ENCODE results near the gene RDH12. TPM values are rescaled to one million over a fixed set of nuclear protein-coding genes. Genes with fewer than 3 reads are reported as not detected.
"Not testable (repeated sequence)": the region's sequence is repeated elsewhere in the genome, so short reads cannot be mapped to it uniquely, and the experiment has no call there.

Gene RDH12
- not detected for polyA plus RNA-seq (2013, experiment 1 of 2)
- polyA plus RNA-seq (2013, experiment 2 of 2): 0.01 TPM

DNA sequence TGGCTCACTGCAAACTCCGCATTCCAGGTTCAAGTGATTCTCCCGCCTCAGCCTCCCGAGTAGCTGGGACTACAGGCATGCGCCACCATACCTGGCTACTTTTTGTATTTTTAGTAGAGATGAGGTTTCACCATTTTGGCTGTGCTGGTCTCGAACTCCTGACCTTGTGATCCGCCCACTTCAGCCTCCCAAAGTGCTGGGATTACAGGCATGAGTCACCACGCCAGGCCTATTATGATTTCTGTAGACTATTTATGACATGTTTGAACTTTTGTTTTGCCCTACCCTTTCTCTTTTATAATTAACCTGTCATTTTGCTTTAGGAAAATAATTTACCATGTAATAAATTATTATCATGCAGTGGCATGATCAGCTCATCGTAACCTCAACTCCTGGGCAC is at the start of gene RDH12:
Gene RDH12 (plus strand): TSS at position 395 of the 400 bp plus-strand sequence. CDS start 20,757 bp downstream, outside the sequence.
- not testable (repeated sequence) for H4K8ac ChIP-seq (ENCODE audit: low read length); H3K79me1 ChIP-seq (replicated peaks; ENCODE audit: low read length, poor library complexity, severe bottlenecking); H2BK12ac ChIP-seq (ENCODE audit: low read length in 2 of 2); H3K18ac ChIP-seq (ENCODE audit: low read depth in 1 of 2, low read length in 2 of 2); H2BK120ac ChIP-seq (ENCODE audit: low read depth, low read length); DNase-seq; H3K4me1 ChIP-seq (ENCODE audit: control insufficient read depth, insufficient read depth, low read depth, low read length); H3K36me3 ChIP-seq (ENCODE audit: control insufficient read depth in 1 of 2, insufficient read depth in 2 of 2, low read depth in 1 of 2, low read length in 2 of 2); H3K4me2 ChIP-seq (ENCODE audit: low read length, poor library complexity, severe bottlenecking); H3K23ac ChIP-seq (ENCODE audit: low read length in 2 of 2); H2BK5ac ChIP-seq (ENCODE audit: low read depth, low read length, poor library complexity, severe bottlenecking); H2AFZ ChIP-seq (ENCODE audit: low read depth, low read length); H2BK15ac ChIP-seq (ENCODE audit: low read depth, poor library complexity, severe bottlenecking); H3K4me3 ChIP-seq (ENCODE audit: insufficient read depth in 1 of 2, low read depth in 1 of 2, low read length in 2 of 2); H3K9me3 ChIP-seq (ENCODE audit: control insufficient read depth, low read length); H3K4ac ChIP-seq (ENCODE audit: low read depth in 1 of 2, low read length in 2 of 2); H3K14ac ChIP-seq (ENCODE audit: low read length in 2 of 2); H3K27me3 ChIP-seq (ENCODE audit: control insufficient read depth in 1 of 2, insufficient read depth in 1 of 2, low read length in 2 of 2); H2AK5ac ChIP-seq (ENCODE audit: low read length, severe bottlenecking); H4K91ac ChIP-seq (ENCODE audit: low read length); H3K27ac ChIP-seq (ENCODE audit: low read length, poor library complexity, severe bottlenecking)
- WGBS: 86% methylated on average over 7 of the region's 8 CpGs
- peak within 1 kb of the TSS; percentile 32 for H3K9ac ChIP-seq (ENCODE audit: low read length)

DNA sequence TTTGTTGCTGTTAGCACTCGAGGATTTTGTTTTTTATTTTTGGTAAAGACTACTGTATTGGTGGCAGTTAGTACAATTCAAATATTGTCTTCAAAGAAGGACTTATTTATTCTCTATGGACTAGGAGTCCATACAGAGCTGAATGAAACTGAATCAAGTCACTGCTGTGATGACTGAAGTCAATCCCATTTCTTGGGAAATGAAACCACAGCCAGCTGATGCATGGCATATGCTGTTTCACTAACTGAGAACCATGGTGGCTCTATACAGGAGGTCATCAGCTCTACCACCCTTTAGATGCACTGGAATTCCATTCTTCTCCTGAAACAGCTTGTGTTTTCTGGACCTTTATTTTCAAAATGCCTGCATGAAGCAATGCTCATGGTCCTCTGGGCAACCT is 49.5 kb upstream of the RDH12 start:
- Histone ChIP-seq H4K8ac (ENCODE audit: low read length) (no peak overlapping the region), H2AFZ (ENCODE audit: low read depth, low read length) (no peak overlapping the region), H3K27me3 (ENCODE audit: control insufficient read depth in 1 of 2, insufficient read depth in 1 of 2, low read length in 2 of 2) (no peaks in the 10 kb centered on the region), H3K79me1 (replicated peaks; ENCODE audit: low read length, poor library complexity, severe bottlenecking) (peaks cover 15% of the 10 kb centered on the region), H3K4ac (ENCODE audit: low read depth in 1 of 2, low read length in 2 of 2) (no peak overlapping the region), H3K27ac (ENCODE audit: low read length, poor library complexity, severe bottlenecking) (no peak overlapping the region), H2BK15ac (ENCODE audit: low read depth, poor library complexity, severe bottlenecking) (no peak overlapping the region), H3K4me2 (ENCODE audit: low read length, poor library complexity, severe bottlenecking) (no peak overlapping the region), H3K36me3 (ENCODE audit: control insufficient read depth in 1 of 2, insufficient read depth in 2 of 2, low read depth in 1 of 2, low read length in 2 of 2) (peaks cover 32 to 94% of the 10 kb centered on the region in 2 experiments), H3K18ac (ENCODE audit: low read depth in 1 of 2, low read length in 2 of 2) (no peak overlapping the region), H3K9me3 (ENCODE audit: control insufficient read depth, low read length) (no peaks in the 10 kb centered on the region), H3K14ac (ENCODE audit: low read length in 2 of 2) (no peak overlapping the region), H3K9ac (ENCODE audit: low read length) (no peak overlapping the region), H2BK120ac (ENCODE audit: low read depth, low read length) (no peak overlapping the region), H2BK5ac (ENCODE audit: low read depth, low read length, poor library complexity, severe bottlenecking) (no peak overlapping the region), H3K4me1 (ENCODE audit: control insufficient read depth, insufficient read depth, low read depth, low read length) (peaks cover 2% of the 10 kb centered on the region), H4K91ac (ENCODE audit: low read length) (no peak overlapping the region), H2AK5ac (ENCODE audit: low read length, severe bottlenecking) (no peak overlapping the region), H3K4me3 (ENCODE audit: insufficient read depth in 1 of 2, low read depth in 1 of 2, low read length in 2 of 2) (no peak overlapping the region), H3K23ac (ENCODE audit: low read length in 2 of 2) (no peak overlapping the region), H2BK12ac (ENCODE audit: low read length in 2 of 2) (no peak overlapping the region)
- DNase-seq: no peak
- WGBS: no CpG with 5 or more reads among the region's 1 CpG

DNA sequence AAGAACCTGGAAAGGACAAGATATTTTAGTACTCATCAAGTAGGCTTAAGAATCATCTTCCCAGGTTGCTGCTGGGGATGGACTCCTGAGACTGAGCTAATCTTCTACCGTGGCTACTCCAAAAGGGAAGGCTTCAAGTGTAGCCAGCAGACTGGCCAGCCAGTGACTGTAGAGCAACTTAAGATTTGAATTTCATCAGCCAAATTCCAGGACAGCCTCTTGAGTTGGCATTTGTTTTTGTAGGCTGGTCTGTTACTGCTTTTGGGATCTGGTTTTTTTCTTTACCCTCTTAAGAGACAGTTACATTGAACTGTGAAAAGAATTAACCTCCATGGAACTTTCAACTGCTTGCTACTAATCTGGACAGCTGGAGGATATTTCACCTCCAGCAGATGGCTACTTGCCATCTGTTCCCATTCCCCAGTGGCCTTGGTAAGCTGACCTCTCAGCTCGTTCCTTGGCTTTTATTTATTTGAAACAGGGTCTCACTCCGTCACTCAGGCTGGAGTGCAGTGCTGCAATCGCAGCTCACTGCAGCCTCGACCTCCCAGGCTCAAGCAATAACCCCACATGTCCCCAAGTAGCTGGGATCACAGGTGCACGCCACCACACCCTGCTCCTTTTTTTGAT is 47.9 kb upstream of the RDH12 start:
- peak overlapping the region in 1 of 2 experiments; percentile 22 for H3K14ac ChIP-seq (ENCODE audit: low read length in 2 of 2)
- no peak overlapping the region for H3K27ac ChIP-seq (ENCODE audit: low read length, poor library complexity, severe bottlenecking)
- H3K9ac ChIP-seq (ENCODE audit: low read length): peak overlapping the region; percentile 10
- no peak overlapping the region for H3K4ac ChIP-seq (ENCODE audit: low read depth in 1 of 2, low read length in 2 of 2)
- H2BK5ac ChIP-seq (ENCODE audit: low read depth, low read length, poor library complexity, severe bottlenecking): no peak overlapping the region
- no peak overlapping the region for H3K4me3 ChIP-seq (ENCODE audit: insufficient read depth in 1 of 2, low read depth in 1 of 2, low read length in 2 of 2)
- no peak overlapping the region for H3K4me2 ChIP-seq (ENCODE audit: low read length, poor library complexity, severe bottlenecking)
- no peak overlapping the region for H2BK15ac ChIP-seq (ENCODE audit: low read depth, poor library complexity, severe bottlenecking)
- no peak overlapping the region for H3K18ac ChIP-seq (ENCODE audit: low read depth in 1 of 2, low read length in 2 of 2)
- no peak overlapping the region for H2BK120ac ChIP-seq (ENCODE audit: low read depth, low read length)
- no peak overlapping the region for H3K23ac ChIP-seq (ENCODE audit: low read length in 2 of 2)
- whole genome bisulfite sequencing: 74% methylated on average over 6 of the region's 6 CpGs
- H2AK5ac ChIP-seq (ENCODE audit: low read length, severe bottlenecking): no peak overlapping the region
- H2AFZ ChIP-seq (ENCODE audit: low read depth, low read length): no peak overlapping the region
- no peaks in the 10 kb centered on the region for H3K9me3 ChIP-seq (ENCODE audit: control insufficient read depth, low read length)
- H2BK12ac ChIP-seq (ENCODE audit: low read length in 2 of 2): no peak overlapping the region
- peaks cover 2% of the 10 kb centered on the region for H3K4me1 ChIP-seq (ENCODE audit: control insufficient read depth, insufficient read depth, low read depth, low read length)
- H3K27me3 ChIP-seq (ENCODE audit: control insufficient read depth in 1 of 2, insufficient read depth in 1 of 2, low read length in 2 of 2): no peaks in the 10 kb centered on the region
- peak overlapping the region; percentile 7 for H4K91ac ChIP-seq (ENCODE audit: low read length)
- peaks cover 38 to 89% of the 10 kb centered on the region in 2 experiments for H3K36me3 ChIP-seq (ENCODE audit: control insufficient read depth in 1 of 2, insufficient read depth in 2 of 2, low read depth in 1 of 2, low read length in 2 of 2)
- no peak overlapping the region for H4K8ac ChIP-seq (ENCODE audit: low read length)
- peak; percentile 50 for DNase-seq
- H3K79me1 ChIP-seq (replicated peaks; ENCODE audit: low read length, poor library complexity, severe bottlenecking): peaks cover 22% of the 10 kb centered on the region

DNA sequence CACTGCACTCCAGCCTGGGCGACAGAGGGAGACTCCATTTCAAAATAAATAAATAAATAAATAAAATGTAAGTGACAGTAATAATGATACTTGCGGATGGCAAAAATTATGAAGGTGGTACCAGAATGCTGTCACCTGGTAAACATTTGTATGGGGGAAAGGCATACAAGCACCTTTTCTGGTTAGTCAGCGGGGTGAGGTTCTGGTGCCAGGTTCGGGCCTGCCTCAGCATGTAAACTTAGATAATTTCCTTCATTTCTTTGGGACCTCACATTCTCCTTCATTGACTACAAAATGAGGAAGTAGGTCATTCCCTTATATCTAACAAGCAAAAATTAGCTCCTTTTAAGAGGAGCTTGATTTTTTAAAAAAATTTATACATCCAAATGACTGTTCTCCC is 38.1 kb upstream of the RDH12 start:
- H3K4me1 ChIP-seq (ENCODE audit: control insufficient read depth, insufficient read depth, low read depth, low read length): no peaks in the 10 kb centered on the region
- no peak overlapping the region for H3K14ac ChIP-seq (ENCODE audit: low read length in 2 of 2)
- H3K4me2 ChIP-seq (ENCODE audit: low read length, poor library complexity, severe bottlenecking): no peak overlapping the region
- H3K4me3 ChIP-seq (ENCODE audit: insufficient read depth in 1 of 2, low read depth in 1 of 2, low read length in 2 of 2): no peak overlapping the region
- WGBS: 100% methylated on average over 1 of the region's 4 CpGs
- H2BK120ac ChIP-seq (ENCODE audit: low read depth, low read length): no peak overlapping the region
- H3K4ac ChIP-seq (ENCODE audit: low read depth in 1 of 2, low read length in 2 of 2): no peak overlapping the region
- H3K9me3 ChIP-seq (ENCODE audit: control insufficient read depth, low read length): no peaks in the 10 kb centered on the region
- no peak overlapping the region for H3K23ac ChIP-seq (ENCODE audit: low read length in 2 of 2)
- H3K36me3 ChIP-seq (ENCODE audit: control insufficient read depth in 1 of 2, insufficient read depth in 2 of 2, low read depth in 1 of 2, low read length in 2 of 2): peaks cover 10 to 28% of the 10 kb centered on the region in 2 experiments
- H2AFZ ChIP-seq (ENCODE audit: low read depth, low read length): no peak overlapping the region
- H4K91ac ChIP-seq (ENCODE audit: low read length): no peak overlapping the region
- H2BK12ac ChIP-seq (ENCODE audit: low read length in 2 of 2): no peak overlapping the region
- H3K79me1 ChIP-seq (replicated peaks; ENCODE audit: low read length, poor library complexity, severe bottlenecking): peaks cover 14% of the 10 kb centered on the region
- H2AK5ac ChIP-seq (ENCODE audit: low read length, severe bottlenecking): no peak overlapping the region
- no peak overlapping the region for H3K18ac ChIP-seq (ENCODE audit: low read depth in 1 of 2, low read length in 2 of 2)
- no peak overlapping the region for H2BK15ac ChIP-seq (ENCODE audit: low read depth, poor library complexity, severe bottlenecking)
- DNase-seq: no peak
- no peaks in the 10 kb centered on the region for H3K27me3 ChIP-seq (ENCODE audit: control insufficient read depth in 1 of 2, insufficient read depth in 1 of 2, low read length in 2 of 2)
- H2BK5ac ChIP-seq (ENCODE audit: low read depth, low read length, poor library complexity, severe bottlenecking): no peak overlapping the region
- no peak overlapping the region for H4K8ac ChIP-seq (ENCODE audit: low read length)
- no peak overlapping the region for H3K9ac ChIP-seq (ENCODE audit: low read length)
- no peak overlapping the region for H3K27ac ChIP-seq (ENCODE audit: low read length, poor library complexity, severe bottlenecking)
